HEK293T (cell line): ENCODE results near the gene OSTF1.

Experiments
- ARNT ChIP-seq: fragments of 450-650 bp; IDR thresholded peaks from 2 replicates; pipeline ENCODE4 v1.6.1; 2017; ENCODE audit warnings: mild to moderate bottlenecking
- BHLHE40 ChIP-seq: fragments of 450-650 bp; IDR thresholded peaks from 2 replicates; pipeline ENCODE4 v1.6.1; 2016; ENCODE audit warnings: mild to moderate bottlenecking, moderate library complexity, borderline replicate concordance
- ELF4 ChIP-seq: fragments of 450-650 bp; IDR thresholded peaks from 2 replicates; pipeline ENCODE4 v1.6.1; 2017; ENCODE audit warnings: antibody characterized with exemption
- FOXA1 ChIP-seq: fragments of 450-650 bp; IDR thresholded peaks from 2 replicates; pipeline ENCODE4 v1.6.1; 2016; ENCODE audit warnings: mild to moderate bottlenecking
- FOXM1 ChIP-seq: fragments of 450-650 bp; IDR thresholded peaks from 2 replicates; pipeline ENCODE4 v1.6.1; 2017; ENCODE audit warnings: mild to moderate bottlenecking, borderline replicate concordance
- L3MBTL2 ChIP-seq: fragments of 450-650 bp; conservative IDR thresholded peaks from 2 replicates; pipeline ENCODE4 v1.6.1; 2016; ENCODE audit warnings: mild to moderate bottlenecking
- LEF1 ChIP-seq: fragments of 450-650 bp; IDR thresholded peaks from 2 replicates; pipeline ENCODE4 v1.6.1; 2017; ENCODE audit warnings: mild to moderate bottlenecking, borderline replicate concordance
- NFRKB ChIP-seq: fragments of 450-650 bp; IDR thresholded peaks from 2 replicates; pipeline ENCODE4 v1.6.1; 2016; ENCODE audit warnings: mild to moderate bottlenecking, moderate library complexity
- PKNOX1 ChIP-seq: fragments of 450-650 bp; IDR thresholded peaks from 2 replicates; pipeline ENCODE4 v1.6.1; 2016
- SP1 ChIP-seq: fragments of 450-650 bp; IDR thresholded peaks from 2 replicates; pipeline ENCODE4 v1.6.1; 2017
- SUZ12 ChIP-seq: fragments of 450-650 bp; IDR thresholded peaks from 2 replicates; pipeline ENCODE4 v1.6.1; 2016; ENCODE audit warnings: mild to moderate bottlenecking
- TARDBP ChIP-seq: fragments of 450-650 bp; IDR thresholded peaks from 2 replicates; pipeline ENCODE4 v1.6.1; 2016
- ZNF384 ChIP-seq: fragments of 450-650 bp; IDR thresholded peaks from 2 replicates; pipeline ENCODE4 v1.6.1; 2016

DNA sequence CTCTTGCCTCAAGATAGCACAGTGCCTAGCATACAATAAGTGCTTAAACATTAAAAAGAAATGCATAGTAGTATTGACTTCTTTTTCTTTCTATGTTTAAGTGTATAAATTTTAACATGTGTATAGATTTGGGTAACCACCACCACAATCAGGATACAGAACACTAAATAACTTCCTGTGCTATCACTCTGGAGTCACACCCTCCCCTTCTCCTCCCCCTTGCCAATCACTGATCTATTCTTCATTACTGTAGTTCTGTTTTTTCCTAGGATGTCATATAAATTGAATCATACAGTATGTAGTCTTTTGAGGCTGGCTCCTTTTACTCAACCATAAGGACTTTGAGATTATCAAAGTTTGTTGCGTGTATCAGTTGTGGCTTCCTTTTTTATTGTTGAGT, 68.5 kb downstream of the OSTF1 start:
- TF ChIP-seq SP1: no peak
- no peak for TF ChIP-seq TARDBP
- no peak for TF ChIP-seq ZNF384
- TF ChIP-seq SUZ12: no peak
- TF ChIP-seq FOXM1: no peak
- TF ChIP-seq L3MBTL2: no peak
- no peak for TF ChIP-seq PKNOX1
- TF ChIP-seq LEF1: no peak
- no peak for TF ChIP-seq ELF4
- TF ChIP-seq BHLHE40: no peak
- TF ChIP-seq FOXA1: no peak
- TF ChIP-seq NFRKB: no peak
- TF ChIP-seq ARNT: no peak
